ENCODE data around the gene QPRT.
"Not testable (repeated sequence)": the region's sequence is repeated elsewhere in the genome, so short reads cannot be mapped to it uniquely, and the experiment has no call there.

Gene QPRT

GRCh38 chr16:29663016-29663806 lies 15.8 kb upstream of the QPRT start, which contains the start of gene SPN:
Gene SPN (plus strand): TSS chr16:29663247. CDS start chr16:29663729, 482 bp downstream.
- DNase-seq (ENCODE audit: low spot score): no peak

- no peak for DNase-seq (ENCODE audit: low spot score)
Measured at GRCh38 chr16:29663807-29664090, 15.2 kb upstream of the QPRT start.

GRCh38 chr16:29664091-29664921 lies 14.7 kb upstream of the QPRT start:
- DNase-seq (ENCODE audit: low spot score): no peak

- DNase-seq (ENCODE audit: low spot score): no peak
Measured at GRCh38 chr16:29665294-29666077, 13.5 kb upstream of the QPRT start.

GRCh38 chr16:29667322-29667610 lies 11.7 kb upstream of the QPRT start:
- DNase-seq (ENCODE audit: low spot score): not testable (repeated sequence)

- no peak for DNase-seq (ENCODE audit: low spot score)
Measured at GRCh38 chr16:29667755-29668154, 11.2 kb upstream of the QPRT start.

GRCh38 chr16:29668267-29668666 lies 10.7 kb upstream of the QPRT start:
- no peak for DNase-seq (ENCODE audit: low spot score)

GRCh38 chr16:29673501-29673900 lies 5.5 kb upstream of the QPRT start:
- DNase-seq (ENCODE audit: low spot score): no peak

GRCh38 chr16:29674188-29674587 lies 4.8 kb upstream of the QPRT start:
- no peak for DNase-seq (ENCODE audit: low spot score)

GRCh38 chr16:29675811-29676643 lies 3.0 kb upstream of the QPRT start:
- peak; percentile 50 for DNase-seq (ENCODE audit: low spot score)

GRCh38 chr16:29676989-29677785 lies 1.8 kb upstream of the QPRT start:
- no peak for DNase-seq (ENCODE audit: low spot score)

GRCh38 chr16:29680180-29680598 lies 1.2 kb downstream of the QPRT start:
- DNase-seq (ENCODE audit: low spot score): no peak

GRCh38 chr16:29683543-29684090 lies 4.6 kb downstream of the QPRT start:
- DNase-seq (ENCODE audit: low spot score): no peak

GRCh38 chr16:29684679-29685078 lies 5.7 kb downstream of the QPRT start:
- DNase-seq (ENCODE audit: low spot score): no peak

GRCh38 chr16:29686740-29687332 lies 7.9 kb downstream of the QPRT start:
- DNase-seq (ENCODE audit: low spot score): no peak

GRCh38 chr16:29687755-29688154 lies 8.8 kb downstream of the QPRT start:
- no peak for DNase-seq (ENCODE audit: low spot score)

- no peak for DNase-seq (ENCODE audit: low spot score)
Measured at GRCh38 chr16:29688172-29688571, 9.2 kb downstream of the QPRT start.

GRCh38 chr16:29689490-29690351 lies 10.7 kb downstream of the QPRT start:
- not testable (repeated sequence) for DNase-seq (ENCODE audit: low spot score)

- not testable (repeated sequence) for DNase-seq (ENCODE audit: low spot score)
Measured at GRCh38 chr16:29692606-29693005, 13.6 kb downstream of the QPRT start.

Measured in HuH-7.5 (cell line).